Neural cell (in vitro differentiated cells): ENCODE results near the gene SWT1.

Source experiments
- EP300 ChIP-seq: fragments of 450-650 bp; conservative IDR thresholded peaks from 2 replicates; pipeline ENCODE4 v1.6.1; 2014; ENCODE audit warnings: antibody characterized with exemption, mild to moderate bottlenecking, moderate library complexity; ENCODE audit not compliant: poor library complexity, severe bottlenecking
- EZH2 ChIP-seq: fragments of 200-600, 300-800 bp; shearing (Covaris generic), sonication (generic); IDR thresholded peaks from 2 replicates; pipeline ENCODE4 v1.6.1; 2014; ENCODE audit warnings: antibody characterized with exemption, low read length, borderline replicate concordance, mild to moderate bottlenecking; ENCODE audit not compliant: insufficient read depth, poor library complexity, severe bottlenecking
- MXI1 ChIP-seq: fragments of 450-650 bp; conservative IDR thresholded peaks from 2 replicates; pipeline ENCODE4 v1.6.1; 2014; ENCODE audit warnings: antibody characterized with exemption, mild to moderate bottlenecking; ENCODE audit not compliant: poor library complexity, severe bottlenecking
- POLR2AphosphoS5 ChIP-seq: IDR thresholded peaks from 2 replicates; pipeline ENCODE4 v1.6.1; 2012
- RAD21 ChIP-seq: fragments of 450-650 bp; conservative IDR thresholded peaks from 2 replicates; pipeline ENCODE4 v1.6.1; 2014; ENCODE audit warnings: antibody characterized with exemption, mild to moderate bottlenecking, moderate library complexity
- TAF1 ChIP-seq: IDR thresholded peaks from 2 replicates; pipeline ENCODE4 v1.6.1; 2012; ENCODE audit warnings: low read depth
- TF ChIP-seq, protein P1 (sequence below): fragments of 450-650 bp; IDR thresholded peaks from 2 replicates; pipeline ENCODE4 v1.5.1; 2014; ENCODE audit warnings: antibody characterized with exemption, mild to moderate bottlenecking, moderate library complexity; ENCODE audit not compliant: poor library complexity, severe bottlenecking
- TF ChIP-seq, protein P2 (sequence below): IDR thresholded peaks from 2 replicates; pipeline ENCODE4 v1.6.1; 2012; ENCODE audit warnings: borderline replicate concordance

DNA sequence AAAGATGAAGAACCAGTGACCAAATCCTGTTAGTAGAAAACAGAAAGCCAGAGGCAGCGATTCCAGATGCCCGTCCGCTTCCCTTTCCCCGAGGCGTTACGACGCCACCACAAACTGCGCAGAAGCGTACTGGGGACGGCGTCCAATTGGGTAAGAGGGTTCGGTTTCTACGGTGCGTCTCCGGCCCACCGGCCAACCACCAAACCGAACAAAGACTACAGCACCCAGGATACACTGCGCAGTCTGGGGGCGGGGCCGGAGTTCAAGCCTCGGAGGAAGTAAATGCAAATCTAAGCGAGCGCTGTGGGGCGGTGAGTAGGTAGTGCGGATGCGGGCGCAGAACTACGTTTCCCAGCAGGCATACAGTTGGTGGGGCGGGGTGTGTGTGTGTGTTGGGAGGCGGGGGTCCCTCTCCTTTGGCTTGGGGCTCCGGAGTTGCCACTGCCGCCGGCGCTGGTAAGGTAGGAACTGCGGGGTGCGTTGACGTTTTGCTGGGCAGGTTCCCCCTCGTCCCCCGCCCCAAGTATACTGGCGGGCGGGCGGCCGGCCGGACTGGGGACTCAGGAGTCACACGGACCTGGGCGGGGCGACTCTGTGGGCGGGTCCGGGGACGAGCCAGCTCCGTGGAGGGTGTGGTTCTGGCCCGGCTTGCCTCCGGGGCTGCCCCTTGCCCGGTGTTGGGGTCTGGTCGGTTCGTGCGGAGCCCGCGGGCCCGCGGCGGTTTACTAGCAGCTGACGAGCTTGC is at the start of gene SWT1, which contains the start of gene TRMT1L:
- TF ChIP-seq EP300 (no peak), POLR2AphosphoS5 (peak; percentile 99), TAF1 (peak; percentile 0), EZH2 (no peak), RAD21 (peak; percentile 14), MXI1 (peak; percentile 46)
- TF ChIP-seq, protein P1, sequence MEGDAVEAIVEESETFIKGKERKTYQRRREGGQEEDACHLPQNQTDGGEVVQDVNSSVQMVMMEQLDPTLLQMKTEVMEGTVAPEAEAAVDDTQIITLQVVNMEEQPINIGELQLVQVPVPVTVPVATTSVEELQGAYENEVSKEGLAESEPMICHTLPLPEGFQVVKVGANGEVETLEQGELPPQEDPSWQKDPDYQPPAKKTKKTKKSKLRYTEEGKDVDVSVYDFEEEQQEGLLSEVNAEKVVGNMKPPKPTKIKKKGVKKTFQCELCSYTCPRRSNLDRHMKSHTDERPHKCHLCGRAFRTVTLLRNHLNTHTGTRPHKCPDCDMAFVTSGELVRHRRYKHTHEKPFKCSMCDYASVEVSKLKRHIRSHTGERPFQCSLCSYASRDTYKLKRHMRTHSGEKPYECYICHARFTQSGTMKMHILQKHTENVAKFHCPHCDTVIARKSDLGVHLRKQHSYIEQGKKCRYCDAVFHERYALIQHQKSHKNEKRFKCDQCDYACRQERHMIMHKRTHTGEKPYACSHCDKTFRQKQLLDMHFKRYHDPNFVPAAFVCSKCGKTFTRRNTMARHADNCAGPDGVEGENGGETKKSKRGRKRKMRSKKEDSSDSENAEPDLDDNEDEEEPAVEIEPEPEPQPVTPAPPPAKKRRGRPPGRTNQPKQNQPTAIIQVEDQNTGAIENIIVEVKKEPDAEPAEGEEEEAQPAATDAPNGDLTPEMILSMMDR = no peak
- TF ChIP-seq, protein P2, sequence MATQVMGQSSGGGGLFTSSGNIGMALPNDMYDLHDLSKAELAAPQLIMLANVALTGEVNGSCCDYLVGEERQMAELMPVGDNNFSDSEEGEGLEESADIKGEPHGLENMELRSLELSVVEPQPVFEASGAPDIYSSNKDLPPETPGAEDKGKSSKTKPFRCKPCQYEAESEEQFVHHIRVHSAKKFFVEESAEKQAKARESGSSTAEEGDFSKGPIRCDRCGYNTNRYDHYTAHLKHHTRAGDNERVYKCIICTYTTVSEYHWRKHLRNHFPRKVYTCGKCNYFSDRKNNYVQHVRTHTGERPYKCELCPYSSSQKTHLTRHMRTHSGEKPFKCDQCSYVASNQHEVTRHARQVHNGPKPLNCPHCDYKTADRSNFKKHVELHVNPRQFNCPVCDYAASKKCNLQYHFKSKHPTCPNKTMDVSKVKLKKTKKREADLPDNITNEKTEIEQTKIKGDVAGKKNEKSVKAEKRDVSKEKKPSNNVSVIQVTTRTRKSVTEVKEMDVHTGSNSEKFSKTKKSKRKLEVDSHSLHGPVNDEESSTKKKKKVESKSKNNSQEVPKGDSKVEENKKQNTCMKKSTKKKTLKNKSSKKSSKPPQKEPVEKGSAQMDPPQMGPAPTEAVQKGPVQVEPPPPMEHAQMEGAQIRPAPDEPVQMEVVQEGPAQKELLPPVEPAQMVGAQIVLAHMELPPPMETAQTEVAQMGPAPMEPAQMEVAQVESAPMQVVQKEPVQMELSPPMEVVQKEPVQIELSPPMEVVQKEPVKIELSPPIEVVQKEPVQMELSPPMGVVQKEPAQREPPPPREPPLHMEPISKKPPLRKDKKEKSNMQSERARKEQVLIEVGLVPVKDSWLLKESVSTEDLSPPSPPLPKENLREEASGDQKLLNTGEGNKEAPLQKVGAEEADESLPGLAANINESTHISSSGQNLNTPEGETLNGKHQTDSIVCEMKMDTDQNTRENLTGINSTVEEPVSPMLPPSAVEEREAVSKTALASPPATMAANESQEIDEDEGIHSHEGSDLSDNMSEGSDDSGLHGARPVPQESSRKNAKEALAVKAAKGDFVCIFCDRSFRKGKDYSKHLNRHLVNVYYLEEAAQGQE = peak; percentile 10
